HG03175 (cell line): ENCODE results near the gene UBE2M.
A peak's percentile ranks its signal among the peaks of the same experiment; 100 is the strongest.

ENCODE experiments used
- ATAC-seq: cut with Tn5 transposase; IDR thresholded peaks from one replicate; pipeline ENCODE4 v1.9.1; 2021; ENCODE audit warnings: mild to moderate bottlenecking, moderate library complexity; ENCODE audit not compliant: unreplicated experiment

UBE2M gene

DNA sequence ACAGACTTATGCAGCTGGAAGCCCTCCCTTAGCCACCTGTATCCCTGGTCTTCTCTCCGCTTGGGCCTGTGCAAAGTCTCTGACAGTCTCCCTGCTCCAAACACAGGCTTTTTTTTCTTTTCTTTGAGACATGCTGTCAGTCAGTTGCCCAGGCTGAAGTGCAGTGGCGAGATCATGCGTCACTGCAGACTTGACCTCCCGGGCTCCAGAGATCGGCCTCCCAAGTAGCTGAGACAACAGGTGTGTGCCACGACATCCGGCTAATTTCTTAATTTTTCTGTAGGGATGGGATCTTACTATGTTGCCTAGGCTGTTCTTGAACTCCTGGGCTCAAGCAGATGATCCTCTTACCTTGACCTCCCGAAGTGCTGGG, 13.2 kb upstream of the UBE2M start:
- no peak for ATAC-seq

DNA sequence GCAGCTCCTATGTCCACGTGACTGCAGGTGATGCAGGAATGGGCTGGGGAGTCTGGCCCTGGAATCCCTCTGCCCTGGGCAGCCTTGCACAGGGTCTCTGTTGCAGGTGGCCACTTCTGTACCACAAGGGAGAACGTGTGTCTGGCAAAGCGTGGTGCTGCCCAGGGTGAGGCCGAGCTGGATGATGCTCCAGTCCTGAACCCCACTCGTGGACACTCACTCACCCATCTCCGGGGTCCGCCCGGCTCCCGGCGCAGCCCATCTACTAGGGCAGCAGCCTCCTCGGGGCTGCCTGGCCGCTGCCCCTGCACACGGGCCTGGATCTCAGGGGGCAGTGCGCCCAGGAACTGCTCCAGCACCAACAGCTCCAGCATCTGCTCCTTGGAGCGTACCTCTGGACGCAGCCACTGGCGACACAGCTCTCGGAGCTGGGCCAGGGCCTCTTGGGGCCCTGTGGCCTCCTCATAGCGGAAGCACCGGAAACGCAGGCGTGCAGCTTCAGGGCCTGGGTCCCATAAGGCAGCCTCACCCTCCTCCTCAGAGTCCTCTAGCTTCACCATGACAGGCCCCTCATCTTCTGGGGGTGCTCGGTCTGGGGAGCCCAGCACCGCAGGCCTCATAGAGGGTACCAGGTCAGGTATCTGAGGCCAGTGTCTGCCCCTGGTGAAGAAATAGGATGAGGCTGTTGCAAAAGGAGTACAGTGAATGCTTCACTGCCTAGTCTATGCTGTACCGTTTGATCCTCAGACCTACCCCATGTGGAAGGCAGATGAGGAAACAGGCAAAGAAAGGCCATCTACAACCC, 12.6 kb upstream of the UBE2M start:
- no peak for ATAC-seq

DNA sequence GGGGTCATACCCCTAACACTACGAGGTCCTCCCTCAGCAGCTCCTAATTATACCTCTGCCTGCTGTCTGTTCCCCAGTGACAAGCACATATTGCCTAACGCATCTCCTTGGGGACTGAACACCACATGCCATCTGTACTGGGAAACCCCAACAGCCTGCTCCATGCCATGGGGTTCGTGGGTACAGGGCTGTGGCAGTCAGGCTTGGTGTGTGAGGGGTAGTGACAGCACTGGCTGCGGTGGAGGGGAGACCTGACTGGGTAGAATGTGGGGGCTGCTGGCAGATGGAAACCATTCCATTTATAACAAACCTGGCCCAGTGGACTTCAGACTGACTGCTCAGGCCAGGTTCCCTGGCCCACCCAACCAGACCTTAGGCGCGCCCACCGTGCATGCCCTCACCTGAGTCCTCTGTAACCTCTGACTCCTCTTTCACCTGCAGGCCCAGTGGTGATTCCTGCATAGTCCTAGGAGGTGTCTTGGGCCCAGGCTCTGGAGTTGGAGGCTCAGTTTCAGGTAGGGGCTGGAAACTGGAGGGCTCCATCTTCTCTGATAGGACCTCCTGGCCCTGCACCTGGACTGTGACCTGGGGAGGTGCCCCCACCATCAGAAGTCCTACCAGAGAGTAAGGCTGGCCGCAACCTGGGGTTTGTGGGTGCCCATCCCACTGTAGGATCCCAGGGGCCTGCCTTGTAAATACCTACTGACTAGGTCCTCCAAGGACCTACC, 11.7 kb upstream of the UBE2M start:
- ATAC-seq, result no peak

DNA sequence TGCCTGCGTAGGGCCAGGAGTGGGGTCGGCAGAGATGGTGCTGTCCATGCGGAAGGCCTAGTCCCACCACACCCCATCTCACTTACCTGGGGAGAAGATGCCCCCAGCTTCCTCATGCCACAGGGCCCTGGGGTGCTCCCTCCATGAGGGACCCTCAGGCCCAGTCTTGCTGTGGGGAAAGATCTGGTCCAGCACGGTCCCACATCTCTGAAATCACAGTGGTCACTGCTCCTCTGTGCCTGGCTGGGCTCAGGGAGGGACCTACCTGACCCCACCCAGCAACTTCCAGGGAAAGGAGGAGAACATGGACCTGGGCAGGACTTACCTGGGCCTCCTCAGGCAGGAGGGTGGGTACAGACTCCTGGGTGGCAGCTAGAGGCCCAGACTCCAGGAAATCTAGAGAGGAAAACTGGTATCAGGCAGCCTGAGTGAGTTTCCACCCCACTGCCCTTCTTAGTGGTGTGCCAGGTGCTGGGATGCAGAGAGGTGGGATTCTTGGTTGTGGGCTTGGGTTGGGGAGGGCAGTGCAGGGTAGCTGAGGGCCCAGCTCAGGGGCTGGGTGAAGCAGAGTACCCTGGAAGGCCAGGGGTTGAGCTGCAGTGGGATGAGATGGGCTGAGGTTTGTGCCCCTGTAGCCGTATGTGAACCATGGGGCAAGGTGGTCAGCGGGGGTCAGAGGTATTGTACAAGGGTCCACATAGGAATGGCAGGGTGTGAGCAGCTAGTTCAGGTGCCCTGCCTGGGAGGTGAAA, 11.0 kb upstream of the UBE2M start:
- no peak for ATAC-seq

DNA sequence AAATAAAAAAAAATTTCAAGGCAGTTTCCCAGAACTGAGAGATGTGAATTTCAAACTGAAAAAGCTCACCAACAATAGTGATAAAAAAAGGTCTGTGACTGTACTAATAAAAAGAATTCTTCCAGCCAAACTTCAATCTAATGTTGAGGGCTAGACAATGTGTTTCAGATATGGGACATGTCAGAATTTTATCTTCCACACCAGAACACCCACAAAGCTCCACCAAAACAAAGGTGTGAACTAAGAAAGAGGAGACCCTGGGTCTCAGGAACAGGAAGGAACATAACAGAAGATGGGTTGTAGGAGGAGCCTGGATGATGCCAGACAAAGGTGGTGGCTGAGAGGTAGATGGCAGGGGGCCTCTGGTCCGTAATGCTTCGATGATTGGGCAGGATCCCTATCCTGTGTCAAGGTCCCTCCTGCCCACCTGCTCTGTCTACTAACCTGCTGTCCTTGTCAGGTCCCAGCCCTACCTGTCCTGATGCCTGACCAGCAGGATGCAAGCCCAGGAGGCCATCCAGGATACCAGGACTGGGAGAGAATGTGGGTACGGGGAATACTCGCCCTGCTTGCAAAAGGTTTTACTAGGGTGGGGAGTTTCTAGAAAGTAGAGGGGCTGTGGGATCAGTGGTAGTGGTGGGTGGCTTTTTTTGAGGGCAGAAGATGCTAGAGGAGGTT, 10.2 kb upstream of the UBE2M start:
- ATAC-seq, result no peak

DNA sequence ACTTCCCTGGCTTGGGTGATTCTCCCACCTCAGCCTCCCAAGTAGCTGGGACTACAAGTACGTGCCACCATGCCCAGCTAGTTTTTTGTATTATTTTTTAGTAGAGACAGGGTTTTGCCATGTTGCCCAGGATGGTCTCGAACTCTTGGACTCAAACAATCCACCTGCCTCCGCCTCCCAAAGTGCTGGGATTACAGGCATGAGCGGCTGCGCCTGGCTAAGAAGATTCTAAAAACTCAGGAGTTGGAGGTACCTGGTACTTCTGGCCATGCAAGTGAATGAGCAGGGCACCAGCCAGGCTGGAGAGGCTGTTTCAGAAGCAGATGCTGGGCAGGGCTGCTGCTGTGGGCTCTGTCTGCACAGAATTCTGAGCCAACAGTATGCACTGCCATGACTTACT, 8.6 kb upstream of the UBE2M start:
- ATAC-seq, result no peak

DNA sequence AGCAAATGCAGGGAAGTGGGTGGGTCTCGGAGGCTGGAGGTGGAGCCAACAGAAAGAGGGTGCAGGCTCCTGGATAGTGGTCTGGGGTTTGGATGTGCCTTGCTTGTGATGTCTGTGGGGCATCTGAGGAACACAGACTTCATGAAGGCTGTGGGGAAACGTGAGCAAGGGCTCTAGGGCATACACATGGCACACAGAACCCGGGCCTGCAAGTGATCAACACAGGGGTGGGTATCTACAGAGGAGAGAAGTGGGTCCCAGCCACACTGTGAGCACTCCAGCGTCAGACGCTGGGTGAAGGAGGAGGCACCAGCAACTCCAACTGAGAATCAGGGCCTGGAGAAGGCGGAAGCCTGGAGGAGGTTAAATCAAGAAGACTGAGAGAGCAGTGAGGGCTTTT, 5.4 kb upstream of the UBE2M start:
- ATAC-seq, result no peak

DNA sequence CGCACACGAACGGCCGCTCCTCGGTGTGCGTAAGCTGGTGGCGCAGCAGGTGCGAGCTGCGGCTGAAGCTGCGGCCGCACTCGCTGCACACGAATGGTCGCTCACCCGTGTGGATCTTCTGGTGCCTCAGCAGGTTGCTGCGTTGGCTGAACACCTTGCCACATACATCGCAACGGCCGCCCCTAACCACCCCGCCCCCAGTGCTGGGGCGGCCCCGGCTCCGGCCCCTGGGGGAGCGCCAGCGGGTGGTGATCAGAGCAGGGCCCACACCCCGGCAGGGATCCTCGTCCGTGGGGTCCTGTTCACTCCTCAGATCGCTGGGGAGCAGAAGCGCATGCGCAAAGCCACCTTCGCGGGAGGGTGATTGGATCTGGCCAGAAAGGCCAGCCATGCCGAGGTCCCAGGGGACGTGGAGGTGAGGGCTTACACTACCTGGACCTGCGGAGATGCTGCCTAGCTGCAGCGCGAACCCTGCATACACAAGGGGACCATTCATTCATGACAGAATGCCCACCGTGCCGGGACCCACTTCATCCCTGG, 4.7 kb upstream of the UBE2M start:
- ATAC-seq, result no peak

DNA sequence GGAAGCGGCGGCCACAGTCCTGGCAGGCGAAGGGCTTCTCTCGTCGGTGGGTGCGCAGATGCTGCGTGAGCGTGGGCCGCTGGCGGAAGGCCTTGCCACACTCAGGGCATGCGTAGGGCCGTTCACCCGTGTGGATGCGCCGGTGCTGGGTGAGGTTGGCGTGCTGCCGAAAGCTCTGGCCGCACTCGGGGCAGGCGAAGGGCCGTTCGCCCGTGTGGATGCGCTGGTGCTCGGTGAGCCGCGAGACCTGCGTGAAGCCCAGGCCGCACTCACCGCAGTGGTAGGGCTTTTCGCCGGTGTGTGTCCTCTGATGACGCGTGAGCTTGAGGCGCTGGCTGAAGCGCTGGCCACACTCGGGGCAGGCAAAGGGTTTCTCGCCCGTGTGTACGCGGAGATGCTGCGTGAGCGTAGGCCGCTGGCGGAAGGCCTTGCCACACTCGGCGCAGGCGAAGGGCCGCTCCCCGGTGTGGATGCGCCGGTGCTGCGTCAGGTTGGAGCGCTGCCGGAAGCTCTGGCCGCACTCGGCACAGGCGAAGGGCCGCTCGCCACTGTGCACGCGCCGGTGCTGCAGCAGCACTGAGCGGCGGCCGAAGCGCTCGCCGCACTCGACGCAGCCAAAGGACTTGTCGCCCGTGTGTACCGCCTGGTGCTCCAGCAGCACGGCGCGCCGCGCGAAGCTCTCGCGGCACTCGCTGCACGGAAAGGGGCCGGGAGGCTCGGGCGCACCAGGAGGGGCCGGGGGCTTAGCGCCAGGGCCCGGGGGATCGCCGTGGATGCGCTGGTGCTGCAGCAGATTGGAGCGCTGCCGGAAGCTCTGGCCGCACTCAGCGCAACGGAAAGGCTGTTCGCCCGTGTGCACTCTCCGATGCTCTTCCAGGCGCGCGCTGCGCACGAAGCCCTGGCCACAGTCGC, 4.0 kb upstream of the UBE2M start:
- ATAC-seq, result no peak

DNA sequence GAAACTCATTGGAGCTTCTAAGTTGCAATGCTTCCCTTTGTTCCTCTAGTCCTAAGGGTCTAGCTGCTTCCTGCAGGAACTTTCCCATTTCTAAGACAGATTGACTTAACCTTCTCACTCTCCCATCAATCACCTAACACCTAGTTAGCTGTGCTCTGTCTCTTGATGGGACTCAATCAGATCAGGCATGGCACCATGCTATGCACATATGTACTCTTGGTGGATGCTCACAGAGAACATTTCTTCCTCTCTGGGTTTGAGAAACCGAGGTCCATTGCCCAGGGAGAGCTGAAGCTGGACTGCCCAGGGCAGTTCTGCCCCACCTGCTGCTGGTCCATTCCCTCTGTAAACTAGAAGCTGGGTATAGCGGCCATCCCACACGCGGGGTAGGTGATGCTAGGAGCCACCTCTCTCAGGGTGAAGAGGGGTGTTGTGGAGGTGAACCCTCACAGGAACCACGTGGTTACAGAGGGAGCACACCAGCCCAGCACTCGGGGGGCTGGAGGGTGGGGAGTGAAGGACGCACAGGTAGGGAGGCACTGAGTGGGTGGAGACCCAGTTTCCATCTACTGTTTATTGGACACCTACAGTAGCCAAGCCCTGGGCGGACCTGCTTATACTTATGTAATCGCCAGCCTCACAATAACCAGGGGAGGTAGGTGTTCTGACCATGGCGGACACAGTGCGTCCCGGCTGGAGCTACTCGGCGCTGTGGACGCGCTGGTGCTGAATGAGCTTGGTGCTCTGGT, 3.1 kb upstream of the UBE2M start:
- no peak for ATAC-seq

DNA sequence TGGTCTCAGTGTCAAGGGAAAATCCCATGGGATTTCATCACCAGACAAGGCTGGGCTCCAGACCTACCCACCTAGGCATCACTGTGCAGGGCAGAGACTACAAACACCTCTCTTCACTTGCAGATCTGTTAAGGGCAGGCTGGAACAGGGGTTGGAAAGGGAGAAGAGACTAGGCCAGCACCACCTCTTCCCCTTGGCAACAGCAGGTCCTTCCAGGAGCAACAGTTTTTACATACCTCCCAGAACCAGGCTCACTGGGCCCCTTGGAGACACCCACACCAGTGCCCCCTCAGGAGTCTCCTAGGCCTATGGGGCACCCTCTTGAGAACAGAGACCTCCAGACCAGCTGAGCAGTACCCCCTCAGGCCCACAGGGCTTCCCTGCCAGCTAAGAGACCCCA, 2.5 kb upstream of the UBE2M start:
- no peak for ATAC-seq

DNA sequence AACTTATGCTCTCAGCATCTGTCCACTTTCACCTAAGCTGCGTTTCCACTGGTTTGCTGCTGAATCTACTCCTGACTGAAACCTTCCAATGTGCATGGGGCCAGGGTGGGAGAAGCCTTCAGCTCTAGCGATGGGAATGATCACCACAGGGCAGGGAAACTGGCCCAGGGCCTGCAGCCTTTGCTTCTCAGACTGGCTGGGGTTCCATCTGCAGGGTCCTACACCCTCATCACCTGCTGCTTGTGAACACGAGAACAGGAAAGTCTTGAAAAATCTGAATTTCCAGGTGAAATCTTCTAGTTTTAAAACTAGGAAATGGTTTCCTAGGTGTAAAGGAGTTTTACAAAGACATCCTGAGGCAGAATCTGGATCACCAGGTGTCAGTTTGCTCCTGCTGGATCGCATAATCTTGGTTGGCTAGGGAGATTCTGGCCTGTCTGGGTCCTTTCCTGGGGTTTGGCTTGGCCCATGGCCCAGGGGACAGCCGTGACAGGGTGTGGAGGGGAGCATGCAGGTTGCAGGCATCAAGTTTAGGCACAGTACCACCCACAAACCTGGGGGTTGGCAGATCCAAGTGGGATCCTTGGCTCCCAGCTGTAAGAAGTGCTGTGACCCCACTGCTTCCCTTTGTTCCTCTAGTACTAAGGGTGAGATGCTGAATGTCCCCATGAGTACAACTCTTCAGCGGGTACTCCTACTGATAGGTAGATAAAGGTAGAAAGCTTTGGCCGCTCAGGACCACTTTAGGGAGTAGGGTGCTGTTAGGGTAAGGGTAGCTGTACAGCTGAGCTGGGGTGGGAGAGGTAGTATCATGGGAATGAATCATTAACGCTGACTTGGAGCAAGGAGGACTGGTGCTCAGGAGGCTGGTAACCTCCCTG, 1.8 kb upstream of the UBE2M start:
- no peak for ATAC-seq

DNA sequence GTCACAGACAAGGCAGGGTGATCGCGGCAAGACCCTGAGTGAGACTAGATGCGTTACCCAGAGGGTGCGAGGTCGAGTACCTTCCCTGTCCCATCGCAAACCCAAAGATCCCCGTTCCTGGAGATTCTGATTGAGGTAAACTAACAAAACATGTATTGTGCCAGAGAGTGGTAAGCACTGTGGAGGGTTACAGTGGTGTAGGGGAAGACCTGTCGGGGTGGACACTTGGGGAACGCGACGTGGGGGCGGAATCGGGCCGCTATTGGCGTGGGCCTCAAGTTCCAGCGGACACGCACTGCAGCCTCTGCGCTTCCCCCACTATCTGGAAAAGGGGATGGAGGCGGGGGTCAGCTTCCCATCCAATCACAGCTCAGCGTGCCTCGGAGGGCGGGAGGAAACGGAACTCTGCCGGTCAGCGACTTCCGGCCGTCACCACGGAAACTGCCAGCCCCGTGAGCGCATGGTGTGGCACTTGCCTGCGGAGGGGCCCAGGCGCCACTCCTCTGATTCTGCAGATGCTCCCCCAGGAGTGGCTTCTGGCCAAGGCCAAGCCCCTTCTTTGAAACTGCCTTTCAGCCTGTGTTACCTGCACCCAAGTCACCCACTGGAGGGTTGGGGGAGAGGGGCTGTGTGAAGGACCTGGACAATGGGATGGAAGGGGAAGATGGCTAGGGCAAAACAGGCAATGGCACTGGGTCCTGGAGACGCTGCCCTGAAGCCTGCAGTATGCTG, 1.0 kb upstream of the UBE2M start:
- peak; percentile 22 for ATAC-seq

DNA sequence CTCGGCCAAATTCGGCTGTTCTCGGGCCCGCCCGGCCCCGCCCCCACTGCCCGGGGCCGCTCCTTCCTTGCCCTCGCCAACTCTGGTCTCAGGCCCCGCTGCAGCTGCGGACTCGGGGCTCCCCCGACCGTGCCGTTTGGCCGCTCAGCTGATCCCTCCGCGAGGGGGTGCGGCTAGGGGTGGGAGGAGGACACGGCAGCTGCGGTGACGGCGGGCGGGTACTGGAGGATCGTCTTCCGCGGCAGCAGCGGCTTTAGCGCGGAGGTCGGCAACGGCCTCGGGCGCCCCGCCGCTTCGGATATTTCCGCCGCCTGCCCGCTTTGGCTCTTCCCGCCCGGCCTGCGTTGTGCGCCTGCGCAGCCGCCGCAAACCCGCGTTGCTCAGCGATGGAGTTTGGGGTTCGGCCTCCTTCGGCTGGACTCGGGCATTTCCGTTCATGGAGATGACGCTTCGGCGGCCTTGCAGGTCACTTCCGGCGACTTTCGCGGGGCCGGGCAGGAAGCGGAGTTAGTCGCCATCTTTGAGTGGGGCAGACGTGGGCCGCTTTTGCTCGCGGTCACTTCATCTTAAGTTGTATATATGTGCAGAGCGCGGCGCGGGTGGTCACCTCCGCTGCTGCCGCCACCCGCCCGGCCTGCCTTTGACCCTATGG, 338 bp upstream of the UBE2M start:
- peak; percentile 58 for ATAC-seq

DNA sequence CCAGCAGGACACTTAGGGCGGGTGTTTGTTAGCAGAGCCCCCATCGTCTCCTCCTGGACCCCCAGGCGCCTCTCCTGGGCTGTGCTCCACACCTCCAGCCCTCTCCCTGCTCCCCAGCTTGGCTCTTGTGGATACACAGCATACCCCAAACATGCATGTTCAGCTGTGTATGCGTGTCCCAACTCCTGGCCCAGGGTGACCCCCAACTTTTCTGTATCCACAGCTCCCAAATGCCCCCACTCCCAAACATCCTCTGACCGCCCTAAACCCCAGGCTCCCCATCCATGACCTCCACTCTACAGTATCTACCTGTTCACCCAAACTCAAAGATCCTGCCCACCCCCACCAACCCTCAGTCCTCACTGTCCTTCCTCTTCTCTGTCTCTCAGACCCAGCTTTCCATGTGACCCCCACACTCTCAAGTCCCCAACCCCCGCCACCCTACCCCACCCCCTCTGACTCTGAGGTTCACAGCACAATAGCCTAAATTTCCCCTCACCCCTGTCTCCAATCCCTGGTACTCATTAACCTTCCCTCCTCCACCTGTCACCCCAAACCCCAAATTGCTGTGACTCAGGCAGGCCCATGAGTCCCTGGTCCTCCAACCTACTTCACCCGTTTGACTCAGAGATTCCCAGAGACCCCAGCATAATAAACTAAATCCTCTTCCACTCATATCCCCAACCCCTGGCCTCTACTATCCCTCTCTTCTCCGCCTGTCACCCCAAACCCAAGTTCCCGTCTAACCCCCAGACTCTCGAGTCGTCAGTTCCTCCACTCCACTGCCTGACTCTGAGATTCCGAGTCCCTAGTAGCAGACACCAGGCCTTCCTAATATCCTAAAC, 968 bp downstream of the UBE2M start:
- no peak for ATAC-seq

DNA sequence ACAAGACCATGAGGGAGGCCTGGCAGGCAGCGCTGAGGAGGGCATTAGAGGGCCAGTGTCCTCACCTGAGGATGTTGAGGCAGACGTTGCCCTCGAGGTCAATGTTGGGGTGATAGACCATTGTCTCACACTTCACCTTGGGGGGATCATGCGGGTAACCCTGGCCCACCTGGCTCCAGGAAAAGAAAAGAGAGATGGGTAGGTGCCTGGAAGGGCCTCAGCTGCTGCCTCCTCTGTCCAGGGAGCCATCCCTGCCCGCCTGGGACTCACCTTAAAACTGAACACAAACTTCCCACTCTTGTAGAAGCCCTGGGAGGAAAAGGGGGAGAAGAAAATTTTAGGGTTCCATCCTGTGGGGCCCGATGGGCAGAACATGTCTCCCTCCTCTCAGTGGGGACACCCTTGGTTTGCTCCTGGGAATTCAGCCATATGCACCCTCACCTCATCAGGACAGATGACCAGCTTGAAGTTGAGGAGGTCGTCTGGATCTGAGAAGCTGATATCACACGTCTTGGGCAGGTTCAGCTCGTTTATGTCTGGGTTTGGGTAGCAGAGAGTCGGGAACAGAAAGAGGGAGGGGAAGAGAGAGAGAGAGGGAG, 1.7 kb downstream of the UBE2M start:
- no peak for ATAC-seq
